CD4-positive, CD25-positive, alpha-beta regulatory T cell (primary cell): Measurements from ENCODE around the gene KIAA0825. TPM values are rescaled to one million over a fixed set of nuclear protein-coding genes. Genes with fewer than 3 reads are reported as not detected.

Experiments
- ATAC-seq, 2 donors: fragments of 150-1000 bp; cut with Tn5 transposase; one replicate each; pipeline ENCODE4 v1.10.0; 2021; ENCODE audit warnings: low read depth in 2 of 2, moderate number of reproducible peaks in 2 of 2, moderate library complexity in 1 of 2
- DNase-seq, 3 donors: peaks; one replicate each; pipeline versions ENCODE4 v3.0.0 to v3.0.0-alpha.2; 2012 to 2022; ENCODE audit warnings: mixed read lengths in 1 of 3
- H3K27ac ChIP-seq: one replicate; pipeline ENCODE4 v1.7.0; 2013; ENCODE audit warnings: mild to moderate bottlenecking, low read length; ENCODE audit not compliant: insufficient read depth, poor library complexity, severe bottlenecking
- H3K27me3 ChIP-seq: one replicate; pipeline ENCODE4 v1.7.0; 2013; ENCODE audit warnings: low read length; ENCODE audit not compliant: control insufficient read depth, insufficient read depth
- H3K36me3 ChIP-seq: one replicate; pipeline ENCODE4 v1.7.0; 2013; ENCODE audit warnings: mild to moderate bottlenecking, low read length, moderate library complexity; ENCODE audit not compliant: control insufficient read depth, insufficient read depth
- H3K4me1 ChIP-seq: 2 replicates; pipeline ENCODE4 v1.7.0; 2013; ENCODE audit warnings: mild to moderate bottlenecking, low read length; ENCODE audit not compliant: insufficient read depth, control insufficient read depth, poor library complexity, severe bottlenecking
- H3K4me3 ChIP-seq: one replicate; pipeline ENCODE4 v1.7.0; 2013; ENCODE audit warnings: low read depth, mild to moderate bottlenecking, low read length, moderate library complexity
- H3K9me3 ChIP-seq, 2 experiments: 1 replicate in 1 of 2; 2 replicates in 1 of 2; pipeline ENCODE4 v1.7.0; 2013; ENCODE audit warnings: low read length in 2 of 2, mild to moderate bottlenecking in 1 of 2, moderate library complexity in 1 of 2; ENCODE audit not compliant: control insufficient read depth in 2 of 2
- H3K27ac Mint-ChIP-seq, 3 donors: one replicate each; pipeline ENCODE4 v1.8.0; 2020 to 2022; ENCODE audit warnings: mild to moderate bottlenecking in 3 of 3, mixed read lengths in 3 of 3, moderate library complexity in 2 of 3
- H3K27me3 Mint-ChIP-seq: one replicate; pipeline ENCODE4 v1.8.0; 2022; ENCODE audit warnings: mild to moderate bottlenecking, mixed read lengths
- H3K36me3 Mint-ChIP-seq: one replicate; pipeline ENCODE4 v1.8.0; 2020; ENCODE audit warnings: mixed read lengths
- H3K4me1 Mint-ChIP-seq, 4 donors: one replicate each; pipeline ENCODE4 v1.8.0; 2020 to 2022; ENCODE audit warnings: mixed read lengths in 4 of 4, mild to moderate bottlenecking in 1 of 4
- H3K4me3 Mint-ChIP-seq, 4 donors: one replicate each; pipeline ENCODE4 v1.8.0; 2020 to 2022; ENCODE audit warnings: mild to moderate bottlenecking in 4 of 4, mixed read lengths in 4 of 4, moderate library complexity in 3 of 4
- H3K9me3 Mint-ChIP-seq, 7 donors: one replicate each; pipeline ENCODE4 v1.8.0; 2020 to 2022; ENCODE audit warnings: mixed read lengths in 7 of 7, mild to moderate bottlenecking in 3 of 7, moderate library complexity in 2 of 7
- polyA plus RNA-seq, 4 donors: library from polyadenylated mRNA; unstranded; fragments of 300-500 nt; fragmentation: Illumina TruSeq; gene quantifications; one replicate each; pipeline ENCODE4 v1.2.3, GENCODE V29; 2021
- total RNA-seq: library from RNA; stranded (reverse); gene quantifications from one replicate; pipeline ENCODE4 v1.2.3, GENCODE V29; 2022

Gene KIAA0825
- total and polyA plus RNA-seq, 5 donors from 2014 or later: 0.42 to 4.6 (median 1.3) TPM

- Mint-ChIP-seq H3K4me1 (no peaks in the 10 kb centered on the region), H3K36me3 (no peaks in the 10 kb centered on the region), H3K27me3 (no peaks in the 10 kb centered on the region), H3K27ac (no peak overlapping the region), H3K4me3 (no peak overlapping the region), H3K9me3 (peaks cover 0 to 1% (median 0%) of the 10 kb centered on the region in 7 donors)
- no peaks in the 10 kb centered on the region for H3K9me3 ChIP-seq
- no peaks in the 10 kb centered on the region for H3K36me3 ChIP-seq
- DNase-seq: no peak
- ATAC-seq: no peak
- no peak overlapping the region for H3K4me3 ChIP-seq
- no peaks in the 10 kb centered on the region for H3K27me3 ChIP-seq
- no peak overlapping the region for H3K27ac ChIP-seq
- no peaks in the 10 kb centered on the region for H3K4me1 ChIP-seq
Measured at GRCh38 chr5:94445726-94446125, 172.7 kb downstream of the KIAA0825 start.

- no peak overlapping the region for H3K27ac ChIP-seq
- H3K27me3 Mint-ChIP-seq: no peaks in the 10 kb centered on the region
- H3K4me3 ChIP-seq: no peak overlapping the region
- DNase-seq (no peak), ATAC-seq (no peak)
- H3K4me1 ChIP-seq: no peaks in the 10 kb centered on the region
- no peaks in the 10 kb centered on the region for H3K36me3 ChIP-seq
- H3K4me3 Mint-ChIP-seq: no peak overlapping the region
- H3K36me3 Mint-ChIP-seq: no peaks in the 10 kb centered on the region
- no peaks in the 10 kb centered on the region for H3K9me3 ChIP-seq
- no peak overlapping the region for H3K27ac Mint-ChIP-seq
- peaks cover 0 to 4% (median 0%) of the 10 kb centered on the region in 7 donors for H3K9me3 Mint-ChIP-seq
- no peaks in the 10 kb centered on the region for H3K4me1 Mint-ChIP-seq
- no peaks in the 10 kb centered on the region for H3K27me3 ChIP-seq
Measured at GRCh38 chr5:94442991-94443390, 175.4 kb downstream of the KIAA0825 start.

GRCh38 chr5:94442076-94442475, 176.3 kb downstream of the KIAA0825 start:
- Mint-ChIP-seq H3K4me3 (no peak overlapping the region), H3K36me3 (no peaks in the 10 kb centered on the region), H3K27me3 (no peaks in the 10 kb centered on the region), H3K4me1 (no peaks in the 10 kb centered on the region), H3K27ac (no peak overlapping the region), H3K9me3 (peaks cover 0 to 4% (median 0%) of the 10 kb centered on the region in 7 donors)
- ATAC-seq (no peak), DNase-seq (no peak)
- H3K27me3 ChIP-seq: no peaks in the 10 kb centered on the region
- no peaks in the 10 kb centered on the region for H3K9me3 ChIP-seq
- no peak overlapping the region for H3K4me3 ChIP-seq
- no peak overlapping the region for H3K27ac ChIP-seq
- H3K36me3 ChIP-seq: no peaks in the 10 kb centered on the region
- H3K4me1 ChIP-seq: no peaks in the 10 kb centered on the region

GRCh38 chr5:94440015-94440414, 178.4 kb downstream of the KIAA0825 start:
- no peak overlapping the region for H3K4me3 Mint-ChIP-seq
- ATAC-seq (no peak), DNase-seq (no peak)
- H3K27me3 Mint-ChIP-seq: no peaks in the 10 kb centered on the region
- no peaks in the 10 kb centered on the region for H3K9me3 ChIP-seq
- H3K4me1 Mint-ChIP-seq: no peaks in the 10 kb centered on the region
- no peaks in the 10 kb centered on the region for H3K27me3 ChIP-seq
- H3K36me3 Mint-ChIP-seq: no peaks in the 10 kb centered on the region
- H3K27ac ChIP-seq: no peak overlapping the region
- H3K9me3 Mint-ChIP-seq: peaks cover 0 to 4% (median 0%) of the 10 kb centered on the region in 7 donors
- H3K4me3 ChIP-seq: no peak overlapping the region
- no peaks in the 10 kb centered on the region for H3K4me1 ChIP-seq
- H3K36me3 ChIP-seq: no peaks in the 10 kb centered on the region
- H3K27ac Mint-ChIP-seq: no peak overlapping the region

GRCh38 chr5:94433397-94434163, 184.8 kb downstream of the KIAA0825 start:
- Histone ChIP-seq H3K4me1 (no peaks in the 10 kb centered on the region), H3K4me3 (no peak overlapping the region), H3K36me3 (no peaks in the 10 kb centered on the region), H3K27me3 (no peaks in the 10 kb centered on the region), H3K9me3 (no peaks in the 10 kb centered on the region), H3K27ac (no peak overlapping the region)
- DNase-seq (no peak), ATAC-seq (no peak)
- Mint-ChIP-seq H3K27me3 (peaks cover 11% of the 10 kb centered on the region), H3K4me3 (no peak overlapping the region), H3K4me1 (no peaks in the 10 kb centered on the region), H3K36me3 (peaks cover 4% of the 10 kb centered on the region), H3K27ac (no peak overlapping the region), H3K9me3 (peaks cover 0 to 5% (median 0%) of the 10 kb centered on the region in 7 donors)

- Histone ChIP-seq H3K27me3 (no peaks in the 10 kb centered on the region), H3K4me3 (no peak overlapping the region), H3K4me1 (no peaks in the 10 kb centered on the region), H3K36me3 (no peaks in the 10 kb centered on the region), H3K9me3 (no peaks in the 10 kb centered on the region), H3K27ac (no peak overlapping the region)
- peaks cover 4% of the 10 kb centered on the region for H3K36me3 Mint-ChIP-seq
- peaks cover 11% of the 10 kb centered on the region for H3K27me3 Mint-ChIP-seq
- no peak overlapping the region for H3K27ac Mint-ChIP-seq
- no peak for ATAC-seq
- DNase-seq: no peak
- peaks cover 0 to 14% (median 2%) of the 10 kb centered on the region in 7 donors for H3K9me3 Mint-ChIP-seq
- H3K4me1 Mint-ChIP-seq: no peaks in the 10 kb centered on the region
- no peak overlapping the region for H3K4me3 Mint-ChIP-seq
Measured at GRCh38 chr5:94432499-94432898, 185.9 kb downstream of the KIAA0825 start.

- H3K27ac ChIP-seq: no peak overlapping the region
- H3K36me3 ChIP-seq: no peaks in the 10 kb centered on the region
- H3K4me3 ChIP-seq: no peak overlapping the region
- Mint-ChIP-seq H3K4me3 (no peak overlapping the region), H3K4me1 (no peaks in the 10 kb centered on the region), H3K27me3 (peaks cover 11% of the 10 kb centered on the region), H3K36me3 (peaks cover 4% of the 10 kb centered on the region), H3K9me3 (peaks cover 0 to 14% (median 2%) of the 10 kb centered on the region in 7 donors), H3K27ac (no peak overlapping the region)
- H3K9me3 ChIP-seq: no peaks in the 10 kb centered on the region
- ATAC-seq (no peak), DNase-seq (no peak)
- no peaks in the 10 kb centered on the region for H3K4me1 ChIP-seq
- no peaks in the 10 kb centered on the region for H3K27me3 ChIP-seq
Measured at GRCh38 chr5:94431696-94432095, 186.7 kb downstream of the KIAA0825 start.

GRCh38 chr5:94429566-94429965, 188.8 kb downstream of the KIAA0825 start:
- H3K27me3 Mint-ChIP-seq: peaks cover 11% of the 10 kb centered on the region

More at GRCh38 chr5:94429566-94429965, 188.8 kb downstream of the KIAA0825 start:
- DNase-seq (no peak), ATAC-seq (no peak)
- H3K27me3 ChIP-seq: no peaks in the 10 kb centered on the region
- Mint-ChIP-seq H3K4me1 (no peaks in the 10 kb centered on the region), H3K27ac (no peak overlapping the region), H3K4me3 (no peak overlapping the region), H3K36me3 (peaks cover 4% of the 10 kb centered on the region), H3K9me3 (peaks cover 0 to 14% (median 2%) of the 10 kb centered on the region in 7 donors)
- no peaks in the 10 kb centered on the region for H3K4me1 ChIP-seq
- H3K27ac ChIP-seq: no peak overlapping the region
- no peak overlapping the region for H3K4me3 ChIP-seq
- H3K36me3 ChIP-seq: no peaks in the 10 kb centered on the region
- no peaks in the 10 kb centered on the region for H3K9me3 ChIP-seq
